ENCODE data around the gene LRBA.

LRBA gene

DNA sequence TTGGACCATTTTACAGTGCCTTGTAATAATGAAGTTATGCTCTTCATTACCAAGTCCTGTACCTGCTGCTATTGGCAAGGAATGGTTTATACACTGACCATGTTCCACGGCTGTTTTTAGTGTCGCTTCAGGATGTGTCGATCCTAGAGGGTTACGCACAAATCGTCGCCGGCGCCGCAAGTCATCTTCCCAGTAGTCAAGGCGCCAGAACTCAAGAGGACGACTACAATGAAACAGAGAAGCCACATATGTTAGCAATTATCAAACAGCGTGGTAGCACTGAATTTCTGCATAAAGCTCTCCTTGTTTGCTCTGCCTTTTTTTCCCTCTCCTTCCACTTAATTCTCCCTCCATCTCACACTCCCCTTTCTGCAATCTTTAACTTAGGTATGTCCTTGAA lies 416.2 kb downstream of the LRBA start:
- in situ Hi-C loops (cut with HindIII; ENCODE audit: low sequenced_read_pairs), result no loop called here

GRCh38 chr4:150593996-150594395 lies 421.1 kb downstream of the LRBA start:
- in situ Hi-C loops (cut with HindIII; ENCODE audit: low sequenced_read_pairs), result no loop called here

GRCh38 chr4:150591904-150592303 lies 423.2 kb downstream of the LRBA start:
- in situ Hi-C loops (cut with HindIII; ENCODE audit: low sequenced_read_pairs), result no loop called here

- in situ Hi-C loops (cut with HindIII; ENCODE audit: low sequenced_read_pairs), result no loop called here
Measured at GRCh38 chr4:150591406-150591805, 423.7 kb downstream of the LRBA start.

GRCh38 chr4:150590631-150591030 lies 424.5 kb downstream of the LRBA start:
- in situ Hi-C loops (cut with HindIII; ENCODE audit: low sequenced_read_pairs), result no loop called here

GRCh38 chr4:150589157-150589556 lies 425.9 kb downstream of the LRBA start:
- in situ Hi-C loops (cut with HindIII; ENCODE audit: low sequenced_read_pairs), result no loop called here

- in situ Hi-C loops (cut with HindIII; ENCODE audit: low sequenced_read_pairs), result no loop called here
Measured at GRCh38 chr4:150588316-150588715, 426.8 kb downstream of the LRBA start.

DNA sequence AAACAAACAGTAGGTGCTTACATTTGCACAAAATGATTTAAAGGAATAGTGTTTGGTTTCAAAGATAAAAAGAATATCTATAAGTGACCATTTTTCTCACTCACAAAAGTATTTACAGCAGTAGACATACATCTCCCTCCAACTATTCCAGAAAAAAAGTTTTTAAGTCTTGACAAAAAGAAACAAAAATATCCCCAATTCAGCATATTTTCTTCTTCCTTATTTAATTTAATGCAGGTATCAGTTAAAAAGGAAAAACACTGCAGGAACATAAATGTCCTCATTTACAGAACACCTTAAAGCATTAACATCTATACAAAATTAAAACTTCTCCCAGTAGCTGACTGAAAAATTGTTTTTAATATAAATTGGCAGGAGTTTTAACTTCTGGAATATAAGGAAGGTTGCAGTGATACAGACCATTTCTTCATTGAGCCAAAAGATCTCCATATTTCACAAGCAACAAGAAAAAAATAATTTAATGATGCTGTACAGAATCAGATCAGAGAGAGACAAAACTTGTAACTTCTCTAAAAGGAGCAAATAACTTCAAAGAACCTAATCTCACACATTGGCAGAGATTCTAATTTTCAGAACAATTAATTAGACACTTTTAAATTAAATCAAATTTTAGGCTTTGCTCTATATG lies 428.8 kb downstream of the LRBA start:
- in situ Hi-C loops (cut with HindIII; ENCODE audit: low sequenced_read_pairs), result no loop called here

DNA sequence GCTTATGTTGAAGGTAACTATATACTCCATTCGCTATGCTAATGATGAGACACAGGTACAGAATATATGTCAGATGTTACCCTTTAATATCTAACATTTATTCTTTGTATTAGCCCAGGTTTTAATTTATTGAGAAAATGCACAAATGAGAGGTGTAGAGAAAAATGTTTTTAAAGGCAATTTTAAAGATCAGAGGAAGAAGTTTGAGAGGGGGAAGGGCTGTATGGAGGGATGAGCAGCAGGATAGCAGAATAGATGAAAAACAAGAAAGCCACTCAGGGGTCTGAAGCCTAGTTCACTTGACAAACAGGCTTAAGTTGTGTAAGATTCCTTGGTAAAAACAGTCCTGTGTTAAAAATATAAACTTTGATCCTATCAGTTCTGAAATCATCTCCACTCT lies 429.5 kb downstream of the LRBA start:
- in situ Hi-C loops (cut with HindIII; ENCODE audit: low sequenced_read_pairs), result no loop called here

- in situ Hi-C loops (cut with HindIII; ENCODE audit: low sequenced_read_pairs), result no loop called here
Measured at GRCh38 chr4:150584111-150584915, 430.8 kb downstream of the LRBA start.

DNA sequence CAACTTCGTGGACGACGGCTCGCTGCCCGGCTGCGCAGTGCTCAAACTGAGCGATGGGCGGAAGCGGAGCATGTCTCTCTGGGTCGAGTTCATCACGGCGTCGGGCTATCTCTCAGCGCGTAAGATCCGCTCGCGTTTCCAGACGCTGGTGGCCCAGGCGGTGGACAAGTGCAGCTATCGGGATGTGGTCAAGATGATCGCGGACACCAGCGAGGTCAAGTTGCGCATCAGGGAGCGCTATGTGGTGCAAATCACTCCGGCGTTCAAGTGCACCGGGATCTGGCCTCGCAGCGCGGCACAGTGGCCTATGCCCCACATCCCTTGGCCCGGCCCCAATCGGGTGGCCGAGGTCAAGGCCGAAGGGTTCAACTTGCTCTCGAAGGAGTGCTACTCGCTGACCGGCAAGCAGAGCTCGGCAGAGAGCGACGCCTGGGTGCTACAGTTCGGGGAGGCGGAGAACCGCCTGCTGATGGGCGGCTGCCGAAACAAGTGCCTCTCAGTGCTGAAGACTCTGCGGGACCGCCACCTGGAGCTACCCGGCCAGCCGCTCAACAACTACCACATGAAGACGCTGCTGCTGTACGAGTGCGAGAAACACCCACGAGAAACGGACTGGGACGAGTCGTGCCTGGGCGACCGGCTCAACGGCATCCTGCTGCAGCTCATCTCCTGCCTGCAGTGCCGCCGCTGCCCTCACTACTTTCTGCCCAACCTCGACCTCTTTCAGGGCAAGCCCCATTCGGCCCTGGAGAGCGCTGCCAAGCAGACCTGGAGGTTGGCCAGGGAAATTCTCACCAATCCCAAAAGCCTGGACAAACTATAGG lies 431.6 kb downstream of the LRBA start:
- in situ Hi-C loops (cut with HindIII; ENCODE audit: low sequenced_read_pairs), result no loop called here

DNA sequence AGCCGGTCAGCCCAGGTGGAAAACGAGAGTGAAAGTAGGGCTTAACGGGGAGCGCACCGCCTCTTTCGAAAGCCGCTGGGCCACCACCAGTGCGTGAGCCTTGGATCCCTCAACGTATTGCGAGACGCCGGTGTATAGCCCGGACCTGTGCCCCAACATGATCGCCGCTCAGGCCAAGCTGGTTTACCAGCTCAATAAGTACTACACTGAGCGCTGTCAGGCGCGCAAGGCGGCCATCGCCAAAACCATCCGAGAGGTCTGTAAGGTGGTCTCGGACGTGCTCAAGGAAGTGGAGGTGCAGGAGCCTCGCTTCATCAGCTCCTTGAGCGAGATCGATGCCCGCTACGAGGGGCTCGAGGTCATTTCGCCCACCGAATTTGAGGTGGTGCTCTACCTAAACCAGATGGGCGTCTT lies 432.2 kb downstream of the LRBA start:
- in situ Hi-C loops (cut with HindIII; ENCODE audit: low sequenced_read_pairs), result no loop called here

GRCh38 chr4:150582146-150582872 lies 432.8 kb downstream of the LRBA start, which contains the start of gene MAB21L2:
MAB21L2 (plus strand) TSS chr4:150582151; CDS start chr4:150583030, 879 bp downstream.
- in situ Hi-C loops (cut with HindIII; ENCODE audit: low sequenced_read_pairs), result no loop called here

- in situ Hi-C loops (cut with HindIII; ENCODE audit: low sequenced_read_pairs), result no loop called here
Measured at GRCh38 chr4:150581641-150582051, 433.4 kb downstream of the LRBA start.

- in situ Hi-C loops (cut with HindIII; ENCODE audit: low sequenced_read_pairs), result no loop called here
Measured at GRCh38 chr4:150581056-150581605, 434.0 kb downstream of the LRBA start.

DNA sequence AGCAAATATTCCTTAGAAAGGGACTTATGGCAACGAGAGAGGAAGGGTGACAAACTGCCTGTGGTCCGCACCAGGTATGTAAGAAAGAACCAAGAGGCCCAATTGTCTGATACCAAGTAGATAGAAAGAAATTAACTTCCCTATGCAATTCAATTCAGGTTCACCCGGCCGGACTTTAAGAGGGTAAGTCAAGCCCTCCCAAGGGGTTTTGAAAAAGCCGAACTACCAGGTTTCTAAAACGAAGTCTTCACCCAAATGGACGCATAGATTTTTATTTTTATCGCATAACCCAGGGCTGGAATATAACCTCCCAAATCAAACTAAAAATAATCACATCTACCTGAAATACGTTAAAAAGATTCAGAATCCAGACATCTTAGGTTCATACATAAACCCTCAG lies 434.8 kb downstream of the LRBA start:
- in situ Hi-C loops (cut with HindIII; ENCODE audit: low sequenced_read_pairs), result no loop called here

DNA sequence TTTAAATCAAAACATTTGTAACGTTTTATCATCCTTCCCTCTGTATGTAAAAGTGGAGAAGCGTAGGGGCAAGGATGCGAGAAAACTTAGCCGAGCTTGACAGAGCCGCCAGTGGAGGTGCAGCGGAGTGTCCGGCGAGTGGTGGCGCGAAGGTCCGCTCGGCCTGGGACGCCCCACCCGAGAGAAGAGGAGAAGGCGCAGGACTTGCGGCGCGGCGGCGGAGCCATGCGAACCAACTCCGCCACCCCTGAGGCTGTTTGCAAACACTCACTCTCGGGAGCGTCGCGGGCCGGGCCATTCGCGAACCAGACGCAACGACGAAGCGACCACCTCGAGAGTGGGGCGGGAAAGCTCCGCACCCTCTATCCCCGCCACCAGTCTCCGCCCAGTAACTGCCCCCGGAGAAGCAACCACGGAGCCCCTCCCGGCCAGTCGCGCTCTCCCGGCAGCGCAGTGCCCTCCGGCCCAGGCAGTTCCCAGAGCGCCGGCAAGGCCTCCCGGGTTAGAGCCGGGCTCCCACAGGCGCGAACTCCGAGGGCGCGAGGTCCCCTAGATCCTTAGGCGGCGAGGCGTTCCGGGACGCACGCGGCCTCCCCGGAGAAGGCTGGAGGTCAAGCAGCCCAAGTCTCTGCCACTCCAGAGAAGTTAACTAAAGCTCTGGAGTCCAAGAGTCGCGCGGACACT lies 435.4 kb downstream of the LRBA start:
- in situ Hi-C loops (cut with HindIII; ENCODE audit: low sequenced_read_pairs), result no loop called here

- in situ Hi-C loops (cut with HindIII; ENCODE audit: low sequenced_read_pairs), result no loop called here
Measured at GRCh38 chr4:150578745-150579501, 436.2 kb downstream of the LRBA start.

DNA sequence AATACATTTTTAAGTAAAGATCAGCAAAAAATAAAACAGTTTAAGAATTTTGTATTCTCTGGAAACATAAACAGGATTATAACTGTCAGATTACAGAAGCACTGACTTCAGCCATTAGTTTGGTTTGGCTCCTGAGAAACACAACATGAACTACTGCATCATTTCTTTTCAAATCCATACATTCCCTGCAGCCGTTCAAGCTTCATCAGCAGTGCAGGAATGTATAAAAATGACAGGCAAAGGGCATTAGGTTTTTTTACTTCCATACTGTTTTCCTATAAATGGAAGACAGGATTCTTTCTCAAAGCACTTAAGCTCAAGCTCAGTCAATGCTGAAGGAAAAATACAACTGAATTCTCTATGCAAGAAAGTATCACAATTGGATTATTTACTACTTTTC lies 437.3 kb downstream of the LRBA start:
- in situ Hi-C loops (cut with HindIII; ENCODE audit: low sequenced_read_pairs), result no loop called here

All from endothelial cell of hepatic sinusoid (primary cell).